SIG-M5 (cell line): ENCODE results near the gene PRKCE.
"Not testable (repeated sequence)": the region's sequence is repeated elsewhere in the genome, so short reads cannot be mapped to it uniquely, and the experiment has no call there.

Source experiments
- DNase-seq: peaks from one replicate; lab custom pipeline; 2025; lab: John Stamatoyannopoulos, UW

Gene PRKCE

GRCh38 chr2:45909677-45910191, 258.3 kb downstream of the PRKCE start:
- DNase-seq = no peak

- no peak for DNase-seq
Observed at GRCh38 chr2:45910473-45911060, 259.1 kb downstream of the PRKCE start.

GRCh38 chr2:45911538-45911937, 260.1 kb downstream of the PRKCE start:
- DNase-seq = no peak

GRCh38 chr2:45912109-45912508, 260.6 kb downstream of the PRKCE start:
- DNase-seq = no peak

- no peak for DNase-seq
Observed at GRCh38 chr2:45913539-45913938, 262.1 kb downstream of the PRKCE start.

- DNase-seq = no peak
Observed at GRCh38 chr2:45915523-45915922, 264.0 kb downstream of the PRKCE start.

GRCh38 chr2:45917561-45918176, 266.2 kb downstream of the PRKCE start:
- DNase-seq = not testable (repeated sequence)

GRCh38 chr2:45918463-45919159, 267.1 kb downstream of the PRKCE start:
- DNase-seq = no peak

- no peak for DNase-seq
Observed at GRCh38 chr2:45919160-45919650, 267.7 kb downstream of the PRKCE start.

DNA sequence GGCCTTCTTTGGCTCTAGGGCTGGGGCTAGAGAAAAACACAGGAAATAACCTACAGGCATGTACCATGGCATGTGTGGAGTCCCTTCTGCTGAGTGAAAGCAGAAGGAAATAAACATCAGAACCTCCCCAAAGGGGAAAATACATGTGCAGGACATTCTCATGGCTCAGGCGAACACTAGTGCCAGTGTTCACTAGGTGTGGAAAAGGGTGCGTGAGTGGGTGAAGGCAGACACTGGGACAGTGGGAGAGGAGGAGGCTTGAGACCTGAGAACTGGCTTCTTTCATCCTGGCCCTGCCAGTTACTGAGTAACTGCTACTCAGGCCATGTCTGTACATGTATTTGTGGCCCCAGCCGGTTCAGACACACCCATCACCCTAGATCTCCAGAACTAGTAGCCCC, 268.2 kb downstream of the PRKCE start:
- no peak for DNase-seq

DNA sequence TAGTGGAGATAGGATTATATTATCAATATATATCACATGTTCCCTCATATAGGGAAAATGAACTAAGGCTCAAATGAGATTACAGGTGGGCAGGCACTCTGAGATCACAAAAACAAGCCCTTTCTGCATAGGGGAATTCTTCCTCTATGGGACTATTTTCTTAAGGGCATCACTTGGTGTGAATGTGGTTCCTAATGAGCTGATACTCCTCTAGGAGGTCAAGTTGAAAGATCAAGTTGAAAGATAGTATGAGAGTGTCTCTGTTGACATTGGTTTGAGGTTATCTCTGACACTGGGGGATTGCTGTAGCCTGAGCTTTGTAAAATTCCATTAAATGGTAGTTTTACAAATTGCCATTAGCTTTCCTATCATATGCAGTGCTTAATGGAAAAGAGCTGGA, 270.4 kb downstream of the PRKCE start:
- DNase-seq = no peak

DNA sequence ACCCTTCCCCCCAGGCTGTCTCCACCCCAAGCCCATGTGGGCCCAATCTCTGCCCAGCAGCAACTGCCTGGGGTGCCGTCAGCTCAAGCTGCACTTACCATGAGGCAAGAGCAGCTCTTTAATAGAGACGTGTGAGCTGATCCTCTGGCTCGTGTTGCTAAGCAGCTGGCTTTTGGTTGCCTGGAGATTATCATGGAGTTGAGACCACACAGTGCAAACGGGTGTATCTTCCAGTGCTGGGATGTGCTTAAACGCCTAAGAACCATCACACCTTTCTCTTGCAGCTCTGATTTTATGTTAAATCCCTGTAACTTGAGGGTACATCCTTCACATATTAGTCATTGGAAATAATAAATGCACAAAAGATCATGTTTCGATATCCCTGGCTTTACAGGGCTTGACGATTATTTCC, 271.1 kb downstream of the PRKCE start:
- DNase-seq = no peak

GRCh38 chr2:45923701-45924100, 272.2 kb downstream of the PRKCE start:
- no peak for DNase-seq

GRCh38 chr2:45925026-45925425, 273.6 kb downstream of the PRKCE start:
- no peak for DNase-seq

DNA sequence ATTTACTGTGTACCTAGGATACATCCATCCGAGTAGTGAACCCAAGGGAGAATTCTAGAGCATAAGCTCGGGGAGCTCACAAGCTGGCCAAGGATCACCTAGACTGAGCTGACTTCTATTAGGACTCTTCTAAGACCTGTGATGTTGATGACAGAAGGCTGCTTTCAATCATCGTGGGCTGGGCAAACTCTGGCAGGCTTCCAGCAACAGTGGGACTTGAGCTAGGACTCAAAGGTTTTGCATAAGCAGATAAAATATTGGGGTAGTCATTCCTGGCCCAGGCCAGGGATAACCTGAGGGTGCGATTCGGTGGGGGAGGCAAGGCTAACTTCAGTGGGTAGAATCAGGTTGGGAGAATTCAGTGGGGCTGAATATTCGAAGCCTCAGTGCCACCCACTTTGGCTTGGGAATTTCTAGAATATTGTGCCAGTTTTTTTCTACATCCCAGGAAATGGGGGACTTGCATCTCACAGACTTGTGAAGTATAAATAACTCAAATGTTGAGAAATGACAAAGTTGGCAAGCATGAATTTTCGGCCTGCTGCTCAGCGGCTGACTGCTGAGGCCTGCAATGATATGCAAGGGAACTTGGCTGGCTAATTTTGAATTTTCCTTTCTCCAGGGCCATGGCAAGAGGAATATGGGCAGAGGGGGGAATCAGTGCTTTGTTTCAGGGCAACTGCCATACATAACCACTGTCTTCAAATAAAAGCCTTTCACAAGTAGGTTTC, 274.3 kb downstream of the PRKCE start:
- DNase-seq = no peak

GRCh38 chr2:45928946-45929345, 277.5 kb downstream of the PRKCE start:
- no peak for DNase-seq

DNA sequence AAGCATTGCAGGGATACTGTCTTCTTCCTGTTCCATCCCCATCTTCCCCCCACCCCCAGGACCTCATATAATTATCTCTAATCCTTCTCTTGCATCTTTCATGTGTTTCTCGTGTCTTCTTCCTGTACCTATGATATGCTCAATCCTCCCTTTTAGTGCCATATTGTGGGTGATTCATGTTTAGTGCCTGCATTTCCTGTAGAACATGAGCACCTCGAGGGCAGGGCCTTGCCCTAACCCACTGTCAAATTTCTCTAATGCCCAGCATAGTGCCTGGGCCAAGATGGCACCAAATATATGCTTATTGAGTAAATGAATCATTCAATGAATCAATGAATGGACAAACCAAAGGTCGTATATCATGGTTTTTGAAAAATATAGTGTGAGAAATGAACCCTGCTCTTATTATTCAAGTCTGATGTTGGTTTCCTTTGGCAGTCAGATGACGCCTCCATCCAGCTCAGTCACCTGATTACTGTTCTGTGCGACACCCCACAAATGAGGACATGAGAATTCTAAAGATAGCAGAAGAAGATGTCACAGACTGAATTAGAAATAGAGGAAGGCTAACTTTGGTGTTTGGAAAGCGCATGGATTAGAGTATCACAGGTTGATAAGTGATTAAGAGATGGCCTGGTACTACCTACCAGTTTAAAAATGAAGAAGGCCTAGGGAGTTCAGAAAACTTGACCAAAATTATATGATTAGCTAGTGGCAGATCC, 278.4 kb downstream of the PRKCE start:
- no peak for DNase-seq

GRCh38 chr2:45930396-45930792, 278.9 kb downstream of the PRKCE start:
- DNase-seq = no peak

- no peak for DNase-seq
Observed at GRCh38 chr2:45932278-45932975, 281.0 kb downstream of the PRKCE start.

- DNase-seq = no peak
Observed at GRCh38 chr2:45935791-45936622, 284.5 kb downstream of the PRKCE start.
